GM18861 (cell line): ENCODE data around the gene CCDC54.
A peak's percentile ranks its signal among the peaks of the same experiment; 100 is the strongest.

Experiments used
- ATAC-seq: cut with Tn5 transposase; IDR thresholded peaks from one replicate; pipeline ENCODE4 v1.9.1; 2021; ENCODE audit not compliant: unreplicated experiment

The CCDC54 gene

DNA sequence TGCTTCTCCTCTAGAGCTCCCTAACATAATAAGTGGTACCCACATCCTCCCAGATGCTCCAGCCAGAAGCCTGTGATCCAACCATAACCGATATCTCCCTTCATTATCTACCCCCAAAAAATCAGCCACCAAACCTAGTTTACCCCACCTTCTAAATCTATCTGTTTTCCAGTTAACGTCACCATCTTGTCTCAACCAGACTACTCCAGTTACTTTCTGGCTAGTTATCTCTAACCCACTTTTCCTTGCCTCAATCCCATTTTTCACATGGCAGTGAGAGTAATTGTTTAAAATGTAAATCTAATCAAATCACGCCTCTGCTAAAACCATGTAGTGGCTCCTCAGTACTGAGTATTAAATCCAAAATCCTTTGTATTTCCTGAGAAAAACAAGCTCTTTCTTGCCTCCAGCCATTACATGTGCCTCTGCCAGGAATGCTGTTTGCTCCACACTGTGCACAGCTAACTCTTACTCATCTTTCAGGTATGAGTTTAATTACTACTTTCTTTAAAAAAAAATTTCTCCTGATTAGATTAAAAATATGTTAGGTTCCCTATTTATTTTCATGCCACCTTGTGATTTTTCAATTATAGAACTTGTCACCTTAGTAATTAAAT lies 15.4 kb downstream of the CCDC54 start:
- ATAC-seq = no peak

DNA sequence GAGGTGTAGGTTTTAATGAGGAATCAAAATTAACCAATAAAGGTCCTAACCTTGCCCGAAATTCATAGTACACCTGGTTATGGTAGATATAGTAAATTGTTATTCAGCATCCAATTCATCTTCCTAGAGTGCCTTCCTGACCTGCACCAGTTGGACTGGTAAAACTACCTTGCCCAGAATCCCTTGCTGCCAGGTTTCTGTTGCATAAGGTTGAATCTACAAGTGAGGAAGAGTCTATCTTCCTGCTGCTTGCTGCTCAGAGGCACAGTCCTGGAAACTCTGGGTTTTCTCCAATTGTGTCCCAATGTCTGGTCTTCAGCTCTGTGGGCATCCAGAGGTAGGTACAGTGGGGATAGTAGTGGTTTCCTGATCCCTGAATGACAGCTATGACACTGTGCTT lies 17.3 kb downstream of the CCDC54 start:
- ATAC-seq = no peak

DNA sequence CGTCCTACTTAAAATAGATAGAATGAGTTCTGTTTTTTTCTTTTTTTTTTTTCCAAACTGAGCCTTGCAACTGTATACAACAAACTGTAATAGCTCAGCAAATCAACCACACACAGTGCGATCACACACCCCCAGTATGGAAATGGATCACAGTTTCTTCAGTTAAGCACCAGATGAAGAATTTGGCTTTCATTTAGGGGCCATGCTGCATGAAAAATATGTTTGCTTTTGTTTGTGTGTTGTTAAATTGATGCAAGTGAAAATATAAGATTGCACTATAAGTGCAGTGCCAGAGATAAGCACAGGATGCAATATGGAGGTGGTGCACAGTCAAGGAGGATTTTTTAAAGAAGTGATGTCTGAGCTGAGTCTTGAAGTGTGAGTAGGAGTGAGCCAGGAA lies 17.8 kb downstream of the CCDC54 start:
- ATAC-seq = no peak

DNA sequence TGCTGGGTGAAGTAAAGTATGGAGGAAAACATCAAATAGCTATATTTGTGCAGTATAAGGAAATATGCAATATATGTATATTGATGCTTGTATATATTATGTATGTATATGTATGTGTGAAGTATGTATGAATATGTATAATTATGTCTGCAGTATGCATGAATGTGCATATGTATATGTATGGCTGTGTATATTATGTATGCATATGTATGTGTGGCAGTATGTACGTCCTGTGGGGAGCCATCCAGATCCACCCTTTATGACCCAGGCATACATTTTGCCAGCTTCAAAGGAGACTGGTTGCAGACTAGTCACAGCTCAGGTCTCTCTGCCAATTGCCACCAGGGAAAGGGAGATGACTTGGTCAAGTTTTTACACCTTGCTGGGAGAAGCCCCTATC lies 24.1 kb downstream of the CCDC54 start:
- ATAC-seq = no peak

DNA sequence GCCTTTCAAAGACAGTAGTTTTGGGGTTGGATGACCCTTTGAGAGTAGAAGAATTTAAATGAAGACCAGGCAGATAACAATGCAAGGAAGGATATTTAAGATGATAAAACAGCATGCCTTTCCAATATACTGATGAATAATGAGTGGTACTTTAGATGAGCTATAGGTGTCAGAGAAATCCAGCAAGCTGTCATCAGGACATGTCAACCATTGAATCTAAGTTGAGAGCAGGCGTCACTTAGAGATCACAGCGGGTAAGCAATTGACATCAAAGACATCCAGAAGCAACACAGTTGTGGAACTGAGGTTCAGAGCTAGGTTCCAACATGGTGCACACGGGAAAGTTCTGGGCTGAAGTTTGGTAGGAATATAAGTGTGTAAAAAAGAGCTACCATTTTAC lies 25.0 kb downstream of the CCDC54 start:
- ATAC-seq = no peak

DNA sequence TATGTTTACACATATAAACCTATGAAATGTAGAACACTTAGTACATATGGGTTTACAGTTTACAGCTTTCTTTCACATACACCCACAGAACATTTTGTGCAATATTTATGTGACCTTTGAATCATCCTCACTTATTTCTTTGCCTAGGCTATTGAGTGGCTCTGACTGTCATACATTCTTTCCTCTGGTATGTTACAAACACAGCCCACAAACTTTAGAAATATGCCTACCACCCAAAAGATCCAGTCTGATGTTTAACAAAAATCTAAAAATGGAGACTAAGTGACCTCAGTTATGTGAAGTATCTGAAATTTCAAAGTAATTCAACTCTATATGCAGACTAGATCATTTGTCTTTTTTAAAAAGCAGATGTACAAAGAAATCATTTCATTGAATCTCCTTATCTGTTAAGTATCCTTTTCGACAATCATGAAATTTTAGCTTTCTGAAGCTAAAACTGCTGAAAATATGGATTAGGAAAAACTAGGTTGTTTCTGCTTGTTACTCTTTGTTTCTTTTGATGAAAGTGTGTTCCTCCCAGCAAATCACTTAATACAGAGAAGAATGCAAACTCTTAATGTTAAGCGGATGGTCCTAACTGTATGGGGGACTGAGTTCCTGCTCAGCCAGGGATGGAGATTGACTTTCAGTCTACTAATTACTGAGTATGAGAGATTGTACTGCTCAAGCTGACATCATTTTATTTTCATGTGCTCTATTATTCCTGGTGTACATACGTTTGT lies 27.7 kb downstream of the CCDC54 start:
- no peak for ATAC-seq

DNA sequence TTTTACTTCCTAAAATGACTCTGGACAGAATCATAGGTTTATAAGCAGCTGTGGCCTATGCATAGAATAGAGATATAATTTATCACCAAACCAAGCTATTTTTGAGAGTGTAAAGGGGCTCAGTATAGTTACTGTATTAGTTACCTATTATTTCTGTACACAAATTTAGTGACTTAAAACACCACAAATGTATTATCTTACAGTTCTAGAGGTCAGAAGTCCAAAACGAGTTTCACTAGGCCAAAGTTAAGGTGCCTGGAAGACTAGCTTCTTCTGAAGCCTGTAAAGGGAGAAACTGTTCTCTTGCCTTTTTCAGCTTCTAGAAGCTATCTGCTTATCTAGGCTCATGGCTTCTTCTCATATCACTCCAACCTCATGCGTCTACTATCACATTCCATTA lies 30.1 kb downstream of the CCDC54 start:
- ATAC-seq = no peak

DNA sequence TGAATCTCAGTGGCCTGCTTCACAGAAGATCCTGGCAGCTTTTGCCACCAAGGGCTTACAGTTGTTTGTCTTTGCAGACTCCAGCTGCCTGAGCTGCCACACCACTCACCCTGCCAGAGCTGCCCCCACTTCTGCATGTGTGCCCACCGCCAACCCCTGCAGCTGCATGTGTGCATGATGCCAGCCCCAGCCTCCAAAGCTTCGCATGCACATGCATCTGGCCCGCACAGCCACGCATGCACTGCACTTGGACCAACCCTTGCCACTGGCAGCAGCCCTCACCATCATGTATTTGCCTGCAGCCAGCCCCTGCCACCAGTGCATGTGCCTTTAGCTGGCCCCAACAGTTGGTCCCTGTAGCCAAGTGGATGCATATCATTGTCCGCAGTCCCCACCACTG lies 31.3 kb downstream of the CCDC54 start:
- no peak for ATAC-seq

DNA sequence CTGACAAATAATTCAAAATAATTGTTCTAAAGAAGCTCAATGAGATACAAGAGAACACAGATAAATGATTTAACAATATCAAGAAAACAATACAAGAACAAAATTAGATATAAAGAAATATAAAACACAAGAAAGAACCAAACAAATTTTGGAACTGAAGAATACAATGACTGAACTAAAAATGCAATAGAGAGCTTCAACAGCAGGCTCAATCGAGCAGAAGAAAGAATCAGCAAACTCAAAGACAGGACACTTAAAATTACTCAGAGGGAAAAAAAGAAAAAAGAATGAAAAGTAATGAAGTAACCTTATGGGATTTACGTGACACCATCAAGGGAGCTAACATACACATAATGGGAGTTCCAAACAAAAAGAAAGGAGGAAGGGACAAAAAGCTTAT lies 32.1 kb downstream of the CCDC54 start:
- no peak for ATAC-seq

DNA sequence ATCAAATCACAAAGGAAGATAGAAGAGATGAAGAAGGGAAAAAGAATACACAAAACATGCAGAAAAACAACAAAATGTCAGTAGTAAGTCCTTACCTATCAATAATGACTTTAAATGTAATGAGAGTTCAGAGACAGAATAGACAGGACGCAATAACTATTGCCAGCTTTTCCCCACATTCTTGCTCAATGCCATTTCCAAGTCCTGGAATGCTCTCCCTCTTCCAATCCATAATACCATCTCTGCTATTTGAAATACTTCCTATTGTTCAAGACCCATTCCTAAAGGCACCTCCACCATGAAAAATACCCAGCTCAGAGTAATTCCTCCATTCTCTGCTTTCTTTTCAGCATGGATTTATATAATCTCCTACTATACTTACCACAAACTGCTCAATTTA lies 33.4 kb downstream of the CCDC54 start:
- ATAC-seq = no peak

DNA sequence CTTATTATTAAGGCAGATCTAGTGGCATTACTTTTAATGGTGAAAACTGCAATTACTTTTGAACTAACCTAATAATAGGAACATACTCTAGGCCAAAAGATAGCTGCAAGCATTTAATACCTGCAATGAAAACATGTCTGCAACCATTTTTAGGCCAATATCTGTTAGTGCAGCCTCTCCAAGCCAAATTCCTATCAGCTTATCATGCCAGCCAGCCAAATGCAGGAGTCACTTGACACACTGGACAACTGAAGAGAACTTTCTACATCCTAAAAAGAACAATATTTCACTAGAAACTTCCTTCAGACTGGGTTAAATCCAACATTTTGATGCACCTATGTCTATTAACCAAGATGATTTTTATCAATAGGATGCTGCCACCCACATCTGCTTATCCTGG lies 33.8 kb downstream of the CCDC54 start:
- ATAC-seq = no peak

DNA sequence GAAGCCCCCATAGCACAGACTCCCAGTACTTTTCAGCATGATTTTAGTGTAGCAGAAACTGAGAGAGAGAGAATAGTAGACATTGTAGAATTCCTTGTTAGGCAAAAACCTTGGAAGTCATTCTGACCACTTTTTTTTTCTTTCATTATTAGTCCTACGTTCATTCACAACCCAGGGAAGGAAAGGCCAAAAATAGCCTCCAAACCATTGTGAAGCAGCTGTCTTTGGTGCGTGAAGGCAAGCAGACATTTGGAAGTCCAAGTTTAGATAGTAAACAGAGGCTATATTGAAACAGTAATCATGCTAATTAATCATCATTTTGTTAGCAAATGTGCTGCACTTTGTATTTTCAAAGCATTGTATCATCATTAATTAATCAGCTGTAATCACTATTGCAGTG lies 34.5 kb downstream of the CCDC54 start:
- no peak for ATAC-seq

DNA sequence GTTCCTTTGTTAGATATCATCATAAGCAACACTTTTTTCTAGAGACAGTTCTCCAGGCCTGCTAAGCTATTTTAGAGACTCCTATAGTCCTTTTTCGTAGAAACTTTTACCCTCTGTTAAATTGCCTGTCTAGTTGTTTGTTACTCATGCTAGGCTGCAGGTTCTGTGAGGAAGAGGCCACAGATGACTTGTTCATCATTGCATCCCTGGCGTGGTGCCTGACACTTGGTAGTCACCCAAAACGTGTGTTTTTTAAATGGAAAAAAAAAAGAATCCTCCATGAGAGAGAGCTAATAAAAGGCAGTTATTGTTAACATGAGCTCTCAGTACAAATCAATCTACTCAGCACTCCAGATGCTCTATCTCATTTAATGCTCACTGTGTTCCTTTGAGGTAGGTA lies 35.1 kb downstream of the CCDC54 start:
- ATAC-seq = no peak

DNA sequence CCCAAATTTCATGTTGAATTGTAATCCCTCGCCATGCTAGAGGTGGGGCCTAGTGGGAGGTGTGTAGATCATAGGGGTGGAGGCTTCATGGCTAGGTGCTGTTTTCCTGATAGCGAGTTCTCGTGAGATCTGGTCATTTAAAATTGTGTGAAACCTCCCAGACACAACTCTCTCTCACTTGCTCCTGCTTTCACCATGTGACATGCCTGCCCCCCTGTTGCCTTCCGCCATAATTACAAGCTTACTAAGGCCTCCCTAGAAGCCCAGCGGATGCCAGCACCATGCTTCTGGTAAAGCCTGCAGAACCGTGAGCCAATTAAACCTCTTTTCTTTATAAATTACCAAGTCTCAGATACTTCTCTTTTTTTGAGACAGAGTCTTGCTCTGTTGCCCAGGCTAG lies 36.0 kb downstream of the CCDC54 start:
- ATAC-seq = no peak

DNA sequence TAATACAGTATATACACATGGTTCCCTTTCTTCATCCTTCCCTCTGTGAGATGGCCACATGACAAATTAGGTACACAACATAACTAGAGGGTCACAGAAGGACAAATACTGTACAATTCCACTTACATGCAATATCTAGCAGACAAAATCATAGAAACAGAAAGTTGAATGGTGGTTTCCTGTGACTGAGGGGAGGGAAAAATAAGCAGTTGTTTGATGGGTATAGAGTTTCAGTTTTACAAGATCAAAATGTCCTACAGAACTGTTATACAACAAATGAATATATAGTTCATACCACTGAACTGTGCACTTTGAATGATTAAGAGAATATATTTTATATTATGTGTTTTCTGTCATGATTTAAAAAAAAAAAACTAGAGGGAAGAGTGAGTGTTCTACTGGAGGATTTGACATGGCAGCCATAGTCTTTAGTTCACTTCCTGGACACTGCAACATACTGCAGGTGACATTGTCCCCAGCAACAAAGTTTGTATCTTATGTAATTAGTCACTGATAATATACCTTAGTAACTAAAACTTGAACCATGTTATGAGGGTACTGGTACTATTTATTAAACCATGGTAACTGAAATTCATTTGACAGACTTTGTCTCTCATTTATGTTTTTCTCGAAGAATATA lies 37.2 kb downstream of the CCDC54 start:
- ATAC-seq = peak; percentile 94

DNA sequence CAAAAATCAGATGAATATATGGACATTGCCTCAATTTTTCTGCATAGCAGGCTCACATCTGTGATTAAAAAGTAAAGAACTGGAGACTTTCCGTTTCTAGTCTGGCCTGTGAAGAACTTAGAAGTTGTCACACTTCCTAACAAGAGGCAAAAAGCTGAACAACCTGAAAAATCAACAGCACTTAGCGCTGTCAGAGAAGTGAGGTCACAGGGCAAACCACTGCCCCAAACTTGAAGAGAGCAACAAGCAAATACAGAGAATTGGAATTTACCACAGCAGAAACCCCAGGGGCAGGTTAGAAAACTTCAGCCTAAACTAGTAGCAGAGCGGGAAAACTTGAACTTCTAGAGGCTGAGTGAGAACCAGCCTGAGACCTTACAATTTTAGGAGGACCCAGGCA lies 38.9 kb downstream of the CCDC54 start:
- no peak for ATAC-seq

DNA sequence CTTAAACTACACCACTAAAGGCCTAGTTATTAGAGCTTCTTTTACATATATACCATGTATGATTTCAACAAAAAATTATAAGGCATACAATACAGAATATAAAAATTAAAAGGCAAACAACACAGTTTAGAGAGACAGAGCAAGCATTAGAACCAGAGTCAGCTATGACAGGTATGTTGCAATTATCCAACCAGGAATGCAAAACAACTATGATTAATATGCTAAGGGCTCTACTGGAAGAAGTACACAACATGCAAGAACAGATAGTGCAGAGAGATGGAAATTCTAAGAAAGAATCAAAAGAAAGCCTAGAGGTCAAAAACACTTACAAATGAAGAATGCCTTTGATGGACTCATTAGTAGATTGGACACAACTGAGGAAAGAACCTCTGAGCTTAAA lies 39.6 kb downstream of the CCDC54 start:
- ATAC-seq = no peak

DNA sequence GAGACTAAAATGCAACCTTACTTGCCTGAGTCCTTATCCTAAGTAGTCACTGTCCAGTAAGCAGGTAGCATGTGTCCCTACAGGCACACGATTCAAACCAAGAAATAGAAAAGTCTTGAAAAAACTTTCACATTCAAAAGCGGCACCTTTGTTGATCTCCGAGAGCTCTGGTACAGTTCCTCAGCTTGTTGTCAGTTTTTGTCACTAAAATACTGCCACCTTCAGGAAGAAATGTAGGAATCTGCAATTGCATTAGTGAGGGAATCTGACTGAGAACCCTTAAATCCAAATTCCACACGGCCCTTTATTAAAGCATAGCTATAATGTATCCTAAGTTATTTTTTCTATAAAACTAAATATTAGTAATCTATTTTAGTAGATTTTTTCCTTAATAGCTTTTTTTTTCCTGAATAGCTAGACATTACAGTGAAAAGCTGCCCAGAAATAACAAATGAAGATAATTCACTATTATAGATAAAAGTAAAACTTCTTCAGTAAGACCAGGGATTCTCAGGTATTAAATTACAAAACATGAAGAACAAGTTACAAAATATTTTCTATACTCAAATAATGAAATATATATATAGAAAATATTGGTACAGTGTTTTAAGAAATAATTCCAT lies 44.0 kb downstream of the CCDC54 start:
- peak; percentile 87 for ATAC-seq

DNA sequence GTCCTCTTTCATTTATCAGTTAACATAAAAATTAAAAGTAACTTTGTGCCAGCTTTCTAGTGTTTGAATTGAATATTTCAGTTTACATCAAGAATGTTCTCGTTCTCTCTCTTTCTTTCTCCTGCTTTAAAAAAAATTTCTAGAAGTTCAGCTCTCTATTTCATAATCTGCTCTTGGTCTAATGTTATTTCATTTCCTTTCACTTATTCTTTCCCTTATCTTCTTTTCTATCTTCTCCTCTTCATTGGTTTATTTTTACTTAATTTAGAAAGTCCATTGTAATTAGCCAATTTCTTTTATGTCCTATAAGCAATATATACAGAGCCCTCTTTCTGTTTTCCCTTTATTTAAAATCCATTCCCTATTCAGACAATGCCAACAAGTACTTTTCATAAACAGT lies 44.6 kb downstream of the CCDC54 start:
- ATAC-seq = no peak

DNA sequence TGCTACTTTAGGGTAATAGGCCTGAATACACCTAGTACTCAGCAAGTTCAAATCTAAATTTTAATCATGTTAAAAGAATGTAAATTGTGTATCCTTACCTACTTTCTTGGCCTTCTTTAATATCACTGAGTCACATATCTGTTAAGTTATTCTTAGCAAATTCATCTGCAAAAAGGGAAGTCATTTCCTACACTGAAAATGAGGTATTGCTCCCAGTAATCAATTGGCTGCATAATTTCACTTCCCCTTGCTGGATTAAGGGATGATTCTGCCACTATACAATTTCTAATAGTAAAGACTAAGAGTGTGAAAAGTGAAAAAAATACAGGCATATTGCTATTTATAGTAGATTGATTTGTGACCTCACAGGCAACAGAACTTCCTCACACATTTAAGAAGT lies 47.8 kb downstream of the CCDC54 start:
- no peak for ATAC-seq

DNA sequence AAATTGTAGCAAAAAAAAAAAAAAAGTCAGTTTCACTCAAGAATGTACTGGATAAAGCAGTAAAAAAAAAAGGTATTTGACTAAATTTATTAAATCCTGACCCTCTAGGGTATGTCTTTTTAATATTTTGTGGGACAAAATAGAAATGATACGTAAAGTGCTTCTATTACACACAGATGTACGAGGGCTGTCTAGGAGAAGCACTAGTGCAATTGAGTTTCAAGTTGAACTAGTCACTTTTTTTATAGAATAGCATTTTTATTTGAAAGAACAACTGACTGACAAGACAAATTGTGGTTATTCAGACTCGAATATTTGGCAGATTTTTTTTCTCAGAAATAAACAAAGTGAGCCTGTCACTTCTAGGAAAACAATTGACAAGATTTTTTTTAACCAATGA lies 49.0 kb downstream of the CCDC54 start:
- no peak for ATAC-seq
